GM23338 (cell line): ENCODE data around the gene NDEL1. TPM values are rescaled to one million over a fixed set of nuclear protein-coding genes. Genes with fewer than 3 reads are reported as not detected.

Experiments
- ATAC-seq: fragments of 200-7000 bp; cut with Tn5 transposase; 3 replicates; pipeline ENCODE4 v1.9.1; 2020
- DNase-seq: peaks from one replicate; pipeline ENCODE4 v3.0.0-alpha.2; 2015; ENCODE audit warnings: low spot score
- H2AFZ ChIP-seq: fragments of 200-600 bp; sonication (generic); 2 replicates; pipeline ENCODE4 v1.8.0; 2016; ENCODE audit warnings: antibody characterized with exemption, mild to moderate bottlenecking, moderate library complexity
- H3F3A ChIP-seq: fragments of 200-600 bp; sonication (generic); replicated peaks from 2 replicates; pipeline ENCODE4 v1.8.0; 2017; ENCODE audit warnings: antibody characterized with exemption, mixed run types, low read depth
- H3K27ac ChIP-seq: fragments of 200-600 bp; sonication (generic); 2 replicates; pipeline ENCODE4 v1.6.1; 2016; ENCODE audit warnings: low read depth
- H3K27me3 ChIP-seq: fragments of 200-600 bp; sonication (generic); 2 replicates; pipeline ENCODE4 v1.8.0; 2016; ENCODE audit warnings: mild to moderate bottlenecking, mixed run types, moderate library complexity; ENCODE audit not compliant: insufficient read depth
- H3K36me3 ChIP-seq: fragments of 200-600 bp; sonication (generic); 2 replicates; pipeline ENCODE4 v1.8.0; 2016; ENCODE audit warnings: mild to moderate bottlenecking; ENCODE audit not compliant: insufficient read depth
- H3K4me1 ChIP-seq: fragments of 200-600 bp; sonication (generic); 2 replicates; pipeline ENCODE4 v1.8.0; 2016; ENCODE audit warnings: mild to moderate bottlenecking, moderate library complexity; ENCODE audit not compliant: insufficient read depth
- H3K4me2 ChIP-seq: fragments of 200-600 bp; sonication (generic); 2 replicates; pipeline ENCODE4 v1.7.1; 2017; ENCODE audit warnings: mixed run types
- H3K4me3 ChIP-seq: fragments of 200-600 bp; sonication (generic); 2 replicates; pipeline ENCODE4 v1.6.1; 2016; ENCODE audit warnings: mixed run types
- H3K79me2 ChIP-seq: fragments of 200-600 bp; sonication (generic); replicated peaks from 2 replicates; pipeline ENCODE4 v1.8.0; 2017; ENCODE audit warnings: mild to moderate bottlenecking; ENCODE audit not compliant: insufficient read depth
- H3K9me2 ChIP-seq: fragments of 200-600 bp; sonication (generic); 2 replicates; pipeline ENCODE4 v1.8.0; 2017; ENCODE audit not compliant: insufficient read depth
- H4K20me1 ChIP-seq: fragments of 200-600 bp; sonication (generic); replicated peaks from 2 replicates; pipeline ENCODE4 v1.8.0; 2017; ENCODE audit warnings: mild to moderate bottlenecking; ENCODE audit not compliant: insufficient read depth
- H3K27ac Mint-ChIP-seq: 2 replicates; pipeline ENCODE4 v1.8.0; 2020; ENCODE audit warnings: inconsistent platforms, mild to moderate bottlenecking, moderate library complexity, mixed read lengths
- H3K27me3 Mint-ChIP-seq: 3 replicates; pipeline ENCODE4 v1.8.0; 2022; ENCODE audit warnings: low read depth, mild to moderate bottlenecking, moderate library complexity, mixed read lengths, inconsistent platforms; ENCODE audit not compliant: insufficient read depth, poor library complexity
- H3K36me3 Mint-ChIP-seq: 3 replicates; pipeline ENCODE4 v1.8.0; 2021; ENCODE audit warnings: low read depth, mild to moderate bottlenecking, inconsistent platforms, moderate library complexity, mixed read lengths
- H3K4me1 Mint-ChIP-seq: 3 replicates; pipeline ENCODE4 v1.8.0; 2020; ENCODE audit warnings: mild to moderate bottlenecking, inconsistent platforms, mixed read lengths
- H3K4me3 Mint-ChIP-seq: 3 replicates; pipeline ENCODE4 v1.8.0; 2021; ENCODE audit warnings: moderate library complexity, mild to moderate bottlenecking, inconsistent platforms, mixed read lengths
- H3K9me3 Mint-ChIP-seq: 3 replicates; pipeline ENCODE4 v1.8.0; 2020; ENCODE audit warnings: moderate library complexity, mild to moderate bottlenecking, inconsistent platforms, mixed read lengths
- CREB1 ChIP-seq: fragments of 250-450 bp; sonication (Bioruptor Pico); IDR thresholded peaks from 2 replicates; pipeline ENCODE4 v1.5.0; 2020; ENCODE audit warnings: low read depth, mild to moderate bottlenecking, moderate library complexity
- EZH2 ChIP-seq: fragments of 200-600 bp; sonication (generic); IDR thresholded peaks from one replicate; pipeline ENCODE4 v1.8.0; 2017; ENCODE audit warnings: antibody characterized with exemption, mild to moderate bottlenecking, low read depth; ENCODE audit not compliant: unreplicated experiment
- EZH2phosphoT487 ChIP-seq: fragments of 200-600 bp; sonication (generic); IDR thresholded peaks from one replicate; pipeline ENCODE4 v1.8.1; 2018; ENCODE audit warnings: antibody characterized with exemption; ENCODE audit not compliant: unreplicated experiment
- JUNB ChIP-seq: IDR thresholded peaks from one replicate; pipeline ENCODE4 v1.6.1; 2016; ENCODE audit warnings: antibody characterized with exemption; ENCODE audit not compliant: unreplicated experiment
- NANOG ChIP-seq: IDR thresholded peaks from 2 replicates; pipeline ENCODE4 v1.6.1; 2016; ENCODE audit warnings: antibody characterized with exemption, borderline replicate concordance
- POLR2AphosphoS5 ChIP-seq: IDR thresholded peaks from 2 replicates; pipeline ENCODE4 v1.6.1; 2016; ENCODE audit warnings: antibody characterized with exemption, low read depth
- ZNF331 ChIP-seq: fragments of 250-450 bp; sonication (Bioruptor Pico); IDR thresholded peaks from 2 replicates; pipeline ENCODE4 v1.5.0; 2020; ENCODE audit warnings: low read depth, mild to moderate bottlenecking, moderate library complexity
- polyA plus RNA-seq: library from polyadenylated mRNA; unstranded; fragments of >200 nt; fragmentation: Nextera tagmentation; extraction: Ambion mirVana; gene quantifications from 2 replicates; pipeline ENCODE4 v1.2.1, GENCODE V29; 2016
- total RNA-seq: library from RNA; depleted of rRNA; stranded (reverse); fragments of >200 nt; shearing (Covaris generic); gene quantifications from 2 replicates; pipeline ENCODE4 v1.2.3, GENCODE V29; 2014
- TF ChIP-seq, protein P1 (sequence below): IDR thresholded peaks from one replicate; pipeline ENCODE4 v1.6.1; 2018; ENCODE audit warnings: antibody characterized with exemption; ENCODE audit not compliant: unreplicated experiment
- TF ChIP-seq, protein P2 (sequence below), 2 experiments: fragments of 200-600 bp in 1 of 2; sonication (generic) in 1 of 2; conservative IDR thresholded peaks; 2 replicates each; pipeline versions ENCODE4 v1.5.1 to v1.6.1; 2016 to 2017; ENCODE audit warnings: antibody characterized with exemption in 2 of 2, low read depth in 2 of 2, mild to moderate bottlenecking in 2 of 2, moderate library complexity in 1 of 2
- TF ChIP-seq, protein P3 (sequence below): IDR thresholded peaks from 2 replicates; pipeline ENCODE4 v1.6.1; 2016; ENCODE audit warnings: antibody characterized with exemption

NDEL1 gene
- total and polyA plus RNA-seq, 2 experiments from 2014 or later, result 21.2 to 26.0 TPM

DNA sequence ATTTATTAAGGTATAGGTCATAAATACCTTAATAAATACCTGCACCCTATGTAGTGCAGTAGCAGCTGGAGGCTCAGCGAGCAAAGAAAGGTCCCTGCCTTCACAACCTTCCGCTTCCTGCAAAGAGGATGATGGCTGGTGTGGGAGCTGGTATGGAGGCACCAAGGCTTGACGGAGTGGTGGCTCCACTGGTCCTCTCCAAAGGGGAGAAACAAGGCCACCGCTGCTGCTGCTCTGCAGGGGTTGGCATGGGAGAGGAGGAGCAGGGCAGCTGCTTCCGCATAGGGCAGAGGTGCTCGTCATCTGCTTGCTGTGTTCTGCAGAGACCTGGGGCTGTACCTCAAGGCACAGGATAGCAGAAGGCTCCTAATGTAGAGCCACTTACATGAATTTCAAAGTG is 52.8 kb downstream of the NDEL1 start:
- Histone ChIP-seq H3K27ac (no peak overlapping the region), H2AFZ (no peak overlapping the region), H3K4me1 (no peaks in the 10 kb centered on the region), H3K27me3 (no peaks in the 10 kb centered on the region), H3K36me3 (peaks cover 84% of the 10 kb centered on the region), H3K4me3 (no peak overlapping the region), H3K9me2 (no peaks in the 10 kb centered on the region), H3K4me2 (no peak overlapping the region), H4K20me1 (peaks cover 4% of the 10 kb centered on the region), H3F3A (0 out of 2 replicates have a peak, but pooled peaks cover 3% of the 10 kb centered on the region), H3K79me2 (no peaks in the 10 kb centered on the region; the same call in 1 of the 2 replicates)
- Mint-ChIP-seq H3K27ac (no peak overlapping the region), H3K9me3 (no peaks in the 10 kb centered on the region), H3K27me3 (peaks cover 7% of the 10 kb centered on the region), H3K4me3 (no peak overlapping the region), H3K36me3 (peaks cover 93% of the 10 kb centered on the region), H3K4me1 (no peaks in the 10 kb centered on the region)
- ATAC-seq (no peak), DNase-seq (no peak)
- TF ChIP-seq, protein P1, sequence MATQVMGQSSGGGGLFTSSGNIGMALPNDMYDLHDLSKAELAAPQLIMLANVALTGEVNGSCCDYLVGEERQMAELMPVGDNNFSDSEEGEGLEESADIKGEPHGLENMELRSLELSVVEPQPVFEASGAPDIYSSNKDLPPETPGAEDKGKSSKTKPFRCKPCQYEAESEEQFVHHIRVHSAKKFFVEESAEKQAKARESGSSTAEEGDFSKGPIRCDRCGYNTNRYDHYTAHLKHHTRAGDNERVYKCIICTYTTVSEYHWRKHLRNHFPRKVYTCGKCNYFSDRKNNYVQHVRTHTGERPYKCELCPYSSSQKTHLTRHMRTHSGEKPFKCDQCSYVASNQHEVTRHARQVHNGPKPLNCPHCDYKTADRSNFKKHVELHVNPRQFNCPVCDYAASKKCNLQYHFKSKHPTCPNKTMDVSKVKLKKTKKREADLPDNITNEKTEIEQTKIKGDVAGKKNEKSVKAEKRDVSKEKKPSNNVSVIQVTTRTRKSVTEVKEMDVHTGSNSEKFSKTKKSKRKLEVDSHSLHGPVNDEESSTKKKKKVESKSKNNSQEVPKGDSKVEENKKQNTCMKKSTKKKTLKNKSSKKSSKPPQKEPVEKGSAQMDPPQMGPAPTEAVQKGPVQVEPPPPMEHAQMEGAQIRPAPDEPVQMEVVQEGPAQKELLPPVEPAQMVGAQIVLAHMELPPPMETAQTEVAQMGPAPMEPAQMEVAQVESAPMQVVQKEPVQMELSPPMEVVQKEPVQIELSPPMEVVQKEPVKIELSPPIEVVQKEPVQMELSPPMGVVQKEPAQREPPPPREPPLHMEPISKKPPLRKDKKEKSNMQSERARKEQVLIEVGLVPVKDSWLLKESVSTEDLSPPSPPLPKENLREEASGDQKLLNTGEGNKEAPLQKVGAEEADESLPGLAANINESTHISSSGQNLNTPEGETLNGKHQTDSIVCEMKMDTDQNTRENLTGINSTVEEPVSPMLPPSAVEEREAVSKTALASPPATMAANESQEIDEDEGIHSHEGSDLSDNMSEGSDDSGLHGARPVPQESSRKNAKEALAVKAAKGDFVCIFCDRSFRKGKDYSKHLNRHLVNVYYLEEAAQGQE, result no peak
- TF ChIP-seq NANOG (no peak), POLR2AphosphoS5 (no peak), EZH2phosphoT487 (no peak), CREB1 (CRISPR knock-in tag) (no peak), EZH2 (no peak), JUNB (no peak), ZNF331 (no peak)
- TF ChIP-seq, protein P2, sequence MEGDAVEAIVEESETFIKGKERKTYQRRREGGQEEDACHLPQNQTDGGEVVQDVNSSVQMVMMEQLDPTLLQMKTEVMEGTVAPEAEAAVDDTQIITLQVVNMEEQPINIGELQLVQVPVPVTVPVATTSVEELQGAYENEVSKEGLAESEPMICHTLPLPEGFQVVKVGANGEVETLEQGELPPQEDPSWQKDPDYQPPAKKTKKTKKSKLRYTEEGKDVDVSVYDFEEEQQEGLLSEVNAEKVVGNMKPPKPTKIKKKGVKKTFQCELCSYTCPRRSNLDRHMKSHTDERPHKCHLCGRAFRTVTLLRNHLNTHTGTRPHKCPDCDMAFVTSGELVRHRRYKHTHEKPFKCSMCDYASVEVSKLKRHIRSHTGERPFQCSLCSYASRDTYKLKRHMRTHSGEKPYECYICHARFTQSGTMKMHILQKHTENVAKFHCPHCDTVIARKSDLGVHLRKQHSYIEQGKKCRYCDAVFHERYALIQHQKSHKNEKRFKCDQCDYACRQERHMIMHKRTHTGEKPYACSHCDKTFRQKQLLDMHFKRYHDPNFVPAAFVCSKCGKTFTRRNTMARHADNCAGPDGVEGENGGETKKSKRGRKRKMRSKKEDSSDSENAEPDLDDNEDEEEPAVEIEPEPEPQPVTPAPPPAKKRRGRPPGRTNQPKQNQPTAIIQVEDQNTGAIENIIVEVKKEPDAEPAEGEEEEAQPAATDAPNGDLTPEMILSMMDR (conservative IDR thresholded peaks at IDR 0.05; ENCODE audit: low read depth in 2 of 2), result no peak
- TF ChIP-seq, protein P3, sequence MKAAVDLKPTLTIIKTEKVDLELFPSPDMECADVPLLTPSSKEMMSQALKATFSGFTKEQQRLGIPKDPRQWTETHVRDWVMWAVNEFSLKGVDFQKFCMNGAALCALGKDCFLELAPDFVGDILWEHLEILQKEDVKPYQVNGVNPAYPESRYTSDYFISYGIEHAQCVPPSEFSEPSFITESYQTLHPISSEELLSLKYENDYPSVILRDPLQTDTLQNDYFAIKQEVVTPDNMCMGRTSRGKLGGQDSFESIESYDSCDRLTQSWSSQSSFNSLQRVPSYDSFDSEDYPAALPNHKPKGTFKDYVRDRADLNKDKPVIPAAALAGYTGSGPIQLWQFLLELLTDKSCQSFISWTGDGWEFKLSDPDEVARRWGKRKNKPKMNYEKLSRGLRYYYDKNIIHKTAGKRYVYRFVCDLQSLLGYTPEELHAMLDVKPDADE, result no peak
